Renal cortex interstitium (tissue), 11 donors: ENCODE results near the gene CAMK2G. TPM values are rescaled to one million over a fixed set of nuclear protein-coding genes. Genes with fewer than 3 reads are reported as not detected.
"Not testable (repeated sequence)": the region's sequence is repeated elsewhere in the genome, so short reads cannot be mapped to it uniquely, and the experiment has no call there.

Experiments used
- DNase-seq, 11 donors: peaks; one replicate each; pipeline ENCODE4 v3.0.0-alpha.2; 2013; ENCODE audit warnings: low read depth in 9 of 11, low spot score in 4 of 11; ENCODE audit errors: extremely low read depth in 1 of 11
- polyA plus RNA-seq, 3 donors: library from polyadenylated mRNA; unstranded; fragments of 120-200 nt; gene quantifications; one replicate each; pipeline ENCODE4 v1.2.1, GENCODE V29; 2013; ENCODE audit not compliant: insufficient read length in 3 of 3

The CAMK2G gene
- polyA plus RNA-seq, 3 donors, result 23.2 to 29.7 (median 23.6) TPM

DNA sequence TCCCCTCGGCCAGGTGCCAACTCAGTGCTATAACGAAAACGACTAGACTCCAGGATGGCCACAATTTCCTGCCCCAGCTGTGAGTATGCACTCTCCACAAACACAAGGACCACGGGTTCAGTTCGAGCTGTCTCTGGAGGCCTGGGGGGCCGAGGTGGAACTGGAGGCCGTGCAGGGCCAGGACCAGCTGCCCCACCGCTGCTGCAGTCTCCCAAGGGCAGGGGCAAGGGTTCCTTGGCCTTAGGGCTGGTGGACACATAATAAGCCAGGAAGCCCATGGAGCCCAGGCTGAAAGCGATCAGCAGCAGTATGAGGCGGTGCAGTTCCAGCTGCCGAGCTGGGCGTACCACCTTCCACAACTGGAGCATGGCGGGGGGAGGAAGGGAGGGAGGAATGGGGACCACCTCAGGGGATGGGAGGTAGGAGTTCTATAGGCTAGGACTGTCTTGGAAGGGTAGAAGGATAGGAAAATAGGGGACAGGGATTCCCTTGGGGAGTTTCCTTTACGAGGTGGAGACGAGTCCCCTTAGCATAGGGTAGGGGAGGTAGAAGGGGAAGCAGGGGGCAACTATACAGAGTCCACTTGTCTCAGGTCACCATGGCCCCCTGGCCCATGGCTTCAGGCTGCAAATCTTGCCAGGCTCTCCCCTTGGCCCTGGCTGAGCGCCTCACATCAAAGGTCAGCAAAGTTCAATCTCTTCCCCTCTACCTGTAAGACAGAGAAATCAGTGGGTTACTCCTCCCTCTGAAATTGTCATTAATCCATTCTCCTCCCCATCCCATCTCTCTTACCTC is 66.1 kb downstream of the CAMK2G start:
- DNase-seq, result no peak

DNA sequence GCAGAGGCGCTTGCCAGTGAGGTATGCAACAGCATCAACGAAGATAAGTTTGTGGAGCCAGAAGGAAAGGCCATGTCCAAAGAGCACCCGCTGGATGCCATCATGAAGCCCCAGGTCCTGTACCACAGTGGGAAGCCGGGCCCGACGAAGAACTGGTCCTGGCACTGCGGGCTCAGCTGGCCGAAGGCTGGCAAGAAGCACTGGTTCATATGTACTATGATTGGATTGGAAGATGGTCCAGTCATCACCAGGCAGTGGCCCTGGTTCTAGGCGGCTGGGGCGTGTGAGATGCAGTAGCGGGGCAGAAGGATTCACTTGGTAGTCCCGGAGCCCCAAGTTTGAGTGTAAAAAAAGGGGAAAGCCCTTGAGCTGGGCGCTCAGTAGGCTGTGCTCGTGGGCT is 66.9 kb downstream of the CAMK2G start:
- no peak for DNase-seq

DNA sequence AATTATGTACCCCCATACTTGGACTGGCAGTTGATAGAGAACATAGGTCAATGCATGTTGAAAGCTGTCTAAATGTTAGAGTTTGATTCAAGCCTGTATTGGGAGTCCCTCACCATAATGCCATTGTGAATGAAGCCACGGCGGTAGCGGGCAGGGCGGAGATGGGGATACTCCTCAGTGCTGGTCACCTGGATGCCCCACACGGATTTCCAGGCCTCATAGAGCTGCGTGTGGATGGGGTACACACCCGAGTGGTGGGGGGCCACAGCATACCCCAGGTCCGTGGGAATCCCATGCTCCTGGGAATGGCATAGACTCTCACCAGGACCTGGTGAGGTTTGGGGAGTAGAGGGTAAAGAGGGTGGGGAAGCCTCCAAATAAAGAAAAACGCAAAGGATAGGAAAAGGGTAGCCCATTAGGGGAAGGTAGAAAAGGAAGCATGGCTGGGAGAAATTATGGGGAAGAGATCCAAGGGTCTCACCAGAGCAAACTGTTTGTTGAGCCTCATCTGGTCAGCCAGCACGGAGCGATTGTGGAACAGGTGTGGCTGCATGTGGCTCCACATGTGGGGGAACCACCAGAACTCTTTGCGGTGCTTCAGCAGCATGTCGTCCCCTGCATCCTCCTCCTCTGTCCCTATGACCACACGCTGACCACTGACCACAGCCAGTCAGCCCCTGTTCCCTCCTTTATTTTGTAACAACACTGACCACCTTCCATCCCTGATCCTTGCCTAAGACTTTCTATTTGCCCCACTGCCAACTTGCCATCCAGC is 68.0 kb downstream of the CAMK2G start:
- DNase-seq, result no peak

DNA sequence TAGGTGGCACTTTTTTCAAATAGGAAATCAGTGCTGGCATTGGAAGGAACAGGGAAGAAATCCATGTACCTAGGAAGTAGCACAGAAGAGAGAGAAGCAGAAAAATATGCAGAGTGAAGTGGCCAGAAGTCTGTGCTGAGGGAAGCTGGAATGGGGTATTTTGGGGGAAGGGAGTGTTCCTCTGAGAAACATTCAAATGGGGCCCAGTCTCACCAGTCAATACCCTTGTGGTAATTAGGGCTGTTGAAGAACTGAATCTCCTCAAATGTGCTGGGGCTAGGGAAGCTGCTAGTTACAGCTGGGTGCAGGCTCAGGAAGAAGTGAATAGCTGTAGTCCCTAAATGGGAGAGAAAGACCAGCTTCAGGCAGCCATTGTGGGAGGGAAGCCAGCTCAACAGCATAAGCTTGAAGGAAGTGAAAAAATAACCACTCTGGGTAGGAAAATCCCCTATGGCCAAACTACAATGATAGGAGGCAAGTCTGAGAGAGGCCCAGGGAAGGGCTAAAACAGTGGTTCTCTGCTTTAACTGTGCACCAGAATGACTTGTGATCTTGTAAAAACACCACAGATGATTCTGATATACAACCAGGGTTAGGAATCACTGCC is 70.6 kb downstream of the CAMK2G start:
- no peak for DNase-seq

DNA sequence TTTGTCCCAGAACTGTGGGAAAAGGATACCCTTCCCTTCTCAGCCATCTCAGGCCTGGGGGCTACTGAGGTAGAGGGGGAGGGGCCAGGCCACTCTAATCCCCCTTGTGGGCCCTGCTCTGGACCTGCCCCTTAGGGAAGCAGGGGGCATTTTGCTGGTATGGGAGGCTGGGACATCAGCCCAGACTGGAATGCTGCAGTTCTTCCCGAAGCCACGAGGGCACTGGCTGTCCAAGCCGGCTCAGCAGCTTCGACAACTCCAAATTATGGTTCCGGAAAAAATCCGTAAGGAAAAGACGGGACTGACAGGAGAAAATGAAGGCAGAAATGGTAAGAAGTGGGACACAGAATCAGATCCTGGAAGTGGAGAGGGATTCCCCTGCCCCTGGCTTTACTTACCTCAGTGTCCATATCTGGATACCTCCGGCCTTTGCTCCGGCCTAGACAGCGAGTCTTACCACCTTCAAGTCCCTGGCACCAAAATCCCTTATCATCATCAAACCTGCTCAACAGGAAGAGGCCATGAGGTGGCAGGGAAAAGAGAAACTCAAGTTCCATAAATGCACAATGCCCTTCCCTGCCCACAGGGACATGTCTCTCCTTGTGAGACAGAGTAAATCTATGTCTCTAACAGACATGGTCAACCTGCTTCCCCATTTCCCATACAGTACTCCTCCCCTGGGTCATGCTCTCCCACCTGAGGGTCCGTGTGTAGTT is 71.9 kb downstream of the CAMK2G start:
- DNase-seq, result no peak

DNA sequence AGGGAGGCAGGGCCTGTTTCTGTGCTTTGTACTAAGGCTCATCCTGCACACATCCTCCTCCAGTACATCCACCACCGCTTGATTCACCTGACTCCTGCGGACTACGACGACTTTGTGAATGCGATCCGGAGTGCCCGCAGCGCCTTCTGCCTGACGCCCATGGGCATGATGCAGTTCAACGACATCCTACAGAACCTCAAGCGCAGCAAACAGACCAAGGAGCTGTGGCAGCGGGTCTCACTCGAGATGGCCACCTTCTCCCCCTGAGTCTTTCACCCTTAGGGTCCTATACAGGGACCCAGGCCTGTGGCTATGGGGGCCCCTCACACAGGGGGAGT is 73.1 kb downstream of the CAMK2G start:
- DNase-seq, result no peak

DNA sequence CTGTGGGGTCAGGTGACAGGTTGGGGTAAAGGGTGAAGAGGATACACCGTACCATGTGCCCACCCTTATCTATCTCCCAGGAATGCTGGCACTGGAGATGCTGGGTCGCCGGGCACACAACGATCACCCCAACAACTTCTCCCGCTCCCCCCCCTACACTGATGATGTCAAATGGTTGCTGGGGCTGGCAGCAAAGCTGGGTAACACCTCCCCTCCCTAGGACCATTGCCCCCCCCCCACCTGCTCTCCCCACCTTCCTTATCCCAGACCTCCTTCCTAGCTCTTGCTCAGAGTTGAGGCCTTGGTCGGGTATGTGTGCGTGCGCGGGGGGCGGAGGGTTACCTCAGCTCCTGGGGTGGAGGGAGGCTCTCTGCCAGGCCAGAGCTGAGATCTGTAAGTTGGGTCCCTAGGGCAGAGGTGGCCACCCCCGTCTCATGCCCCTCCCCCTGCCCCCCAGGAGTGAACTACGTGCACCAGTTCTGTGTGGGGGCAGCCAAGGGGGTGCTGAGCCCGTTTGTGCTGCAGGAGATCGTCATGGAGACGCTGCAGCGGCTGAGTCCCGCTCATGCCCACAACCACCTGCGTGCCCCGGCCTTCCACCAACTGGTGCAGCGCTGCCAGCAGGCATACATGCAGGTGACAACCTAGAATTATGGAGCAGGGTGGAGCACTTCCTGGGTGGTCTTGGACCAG is 73.6 kb downstream of the CAMK2G start:
- DNase-seq, result no peak

DNA sequence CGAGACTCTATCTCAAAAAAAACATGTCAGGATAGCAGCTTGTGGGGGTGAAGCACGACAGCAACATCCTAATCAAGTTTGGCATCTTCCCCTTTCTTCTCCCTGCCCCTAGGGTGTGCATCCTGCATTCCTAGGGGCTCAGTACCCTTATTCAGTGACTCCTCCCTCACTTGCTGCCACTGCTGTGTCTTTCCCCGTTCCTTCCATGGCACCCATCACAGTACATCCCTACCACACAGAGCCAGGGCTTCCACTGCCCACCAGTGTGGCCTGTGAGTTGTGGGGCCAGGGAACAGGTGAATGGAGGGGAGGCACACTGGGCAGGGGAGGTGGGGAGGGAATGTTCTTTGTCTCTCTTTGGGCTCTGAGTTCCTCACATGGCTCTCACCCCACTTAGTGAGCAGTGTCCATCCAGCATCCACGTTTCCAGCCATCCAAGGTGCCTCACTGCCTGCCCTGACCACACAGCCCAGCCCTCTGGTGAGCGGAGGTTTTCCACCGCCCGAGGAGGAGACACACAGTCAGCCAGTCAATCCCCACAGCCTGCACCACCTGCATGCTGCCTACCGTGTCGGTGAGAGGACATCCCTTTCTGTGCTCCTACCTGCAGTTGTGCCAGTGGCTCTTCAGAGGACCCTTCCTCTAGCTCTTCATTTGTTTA is 74.3 kb downstream of the CAMK2G start:
- no peak for DNase-seq

DNA sequence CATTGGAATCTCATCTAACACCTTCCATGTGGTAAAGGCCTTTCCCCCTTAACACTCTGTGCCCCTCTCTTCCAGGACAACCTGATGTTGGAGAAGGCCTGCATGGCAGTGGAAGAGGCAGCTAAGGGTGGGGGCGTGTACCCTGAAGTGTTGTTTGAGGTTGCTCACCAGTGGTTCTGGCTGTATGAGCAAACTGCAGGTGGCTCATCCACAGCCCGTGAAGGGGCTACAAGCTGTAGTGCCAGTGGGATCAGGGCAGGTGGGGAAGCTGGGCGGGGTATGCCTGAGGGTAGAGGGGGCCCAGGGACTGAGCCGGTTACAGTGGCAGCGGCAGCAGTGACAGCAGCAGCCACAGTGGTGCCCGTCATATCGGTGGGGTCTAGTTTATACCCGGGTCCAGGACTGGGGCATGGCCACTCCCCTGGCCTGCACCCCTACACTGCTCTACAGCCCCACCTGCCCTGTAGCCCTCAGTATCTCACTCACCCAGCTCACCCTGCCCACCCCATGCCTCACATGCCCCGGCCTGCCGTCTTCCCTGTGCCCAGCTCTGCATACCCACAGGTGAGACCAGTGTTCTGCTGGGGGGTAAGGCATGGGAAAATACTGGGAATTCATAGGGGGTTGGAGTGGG is 75.3 kb downstream of the CAMK2G start:
- DNase-seq, result no peak

DNA sequence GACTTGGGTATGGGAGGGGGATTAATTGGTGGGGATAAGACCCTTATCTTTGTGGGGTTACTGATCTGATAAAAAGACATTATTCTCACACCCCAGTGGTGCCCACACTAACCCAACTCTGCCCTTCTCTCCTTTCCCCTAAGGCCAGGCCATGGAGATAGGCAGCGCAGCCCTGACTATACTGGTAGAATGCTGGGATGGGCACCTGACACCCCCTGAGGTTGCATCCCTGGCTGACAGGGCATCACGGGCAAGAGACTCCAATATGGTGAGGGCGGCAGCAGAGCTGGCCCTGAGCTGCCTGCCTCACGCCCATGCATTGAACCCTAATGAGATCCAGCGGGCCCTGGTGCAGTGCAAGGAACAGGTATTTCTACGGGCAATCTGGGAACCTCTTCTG is 76.3 kb downstream of the CAMK2G start:
- no peak for DNase-seq

DNA sequence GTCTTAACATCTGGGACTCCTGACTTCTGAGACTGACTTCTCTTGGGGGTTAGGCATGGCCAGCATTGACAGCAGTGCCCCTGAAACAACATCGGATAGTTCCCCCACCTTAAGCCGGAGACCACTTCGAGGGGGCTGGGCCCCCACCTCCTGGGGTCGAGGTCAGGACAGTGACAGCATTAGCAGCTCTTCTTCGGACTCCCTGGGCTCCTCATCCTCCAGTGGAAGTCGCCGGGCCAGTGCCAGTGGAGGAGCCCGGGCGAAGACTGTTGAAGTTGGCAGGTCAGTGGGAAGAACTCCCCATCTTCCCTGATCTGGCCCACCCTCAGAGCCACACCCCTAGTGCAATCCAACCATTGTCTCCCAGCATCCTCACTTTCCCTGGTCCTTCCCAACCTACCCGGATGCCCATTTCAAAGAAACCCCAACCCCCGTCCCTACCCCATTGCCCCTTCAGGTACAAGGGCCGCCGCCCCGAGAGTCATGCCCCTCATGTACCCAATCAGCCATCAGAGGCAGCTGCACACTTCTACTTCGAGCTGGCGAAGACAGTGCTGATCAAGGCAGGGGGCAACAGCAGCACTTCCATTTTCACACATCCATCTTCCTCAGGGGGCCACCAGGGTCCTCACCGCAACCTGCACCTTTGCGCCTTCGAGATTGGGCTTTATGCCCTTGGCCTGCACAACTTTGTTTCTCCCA is 76.9 kb downstream of the CAMK2G start:
- no peak for DNase-seq

DNA sequence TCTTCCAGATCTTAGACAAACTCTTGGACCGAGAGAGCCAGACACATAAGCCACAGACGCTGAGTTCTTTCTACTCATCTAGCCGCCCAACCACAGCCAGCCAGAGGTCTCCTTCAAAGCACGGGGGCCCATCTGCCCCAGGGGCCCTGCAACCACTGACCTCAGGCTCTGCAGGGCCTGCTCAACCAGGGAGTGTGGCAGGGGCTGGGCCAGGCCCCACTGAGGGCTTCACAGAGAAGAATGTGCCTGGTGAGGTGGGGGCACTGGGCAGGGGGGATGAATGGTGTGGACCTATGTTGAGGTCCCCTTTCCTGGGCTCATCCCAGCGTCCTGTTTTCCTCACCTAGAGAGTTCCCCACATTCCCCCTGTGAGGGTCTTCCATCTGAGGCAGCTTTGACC is 77.6 kb downstream of the CAMK2G start:
- DNase-seq, result no peak

DNA sequence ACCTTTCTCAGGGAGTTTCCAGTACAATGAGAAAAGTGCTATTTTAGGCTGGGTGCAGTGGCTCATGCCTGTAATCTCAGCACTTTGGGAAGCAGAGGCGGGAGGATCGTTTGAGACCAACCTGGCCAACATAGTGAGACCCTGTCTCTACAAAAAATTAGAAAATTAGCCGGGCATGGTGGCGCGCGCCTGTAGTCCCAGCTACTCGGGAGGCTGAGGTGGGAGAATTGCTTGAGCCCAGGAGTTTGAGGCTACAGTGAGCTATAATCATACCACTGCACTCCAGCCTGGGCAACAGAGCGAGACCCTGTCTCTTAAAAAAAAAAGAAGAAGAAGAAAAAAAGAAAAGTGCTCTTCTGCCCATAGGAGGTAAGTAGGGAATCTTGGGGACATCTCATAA is 78.3 kb downstream of the CAMK2G start:
- DNase-seq, result not testable (repeated sequence)

DNA sequence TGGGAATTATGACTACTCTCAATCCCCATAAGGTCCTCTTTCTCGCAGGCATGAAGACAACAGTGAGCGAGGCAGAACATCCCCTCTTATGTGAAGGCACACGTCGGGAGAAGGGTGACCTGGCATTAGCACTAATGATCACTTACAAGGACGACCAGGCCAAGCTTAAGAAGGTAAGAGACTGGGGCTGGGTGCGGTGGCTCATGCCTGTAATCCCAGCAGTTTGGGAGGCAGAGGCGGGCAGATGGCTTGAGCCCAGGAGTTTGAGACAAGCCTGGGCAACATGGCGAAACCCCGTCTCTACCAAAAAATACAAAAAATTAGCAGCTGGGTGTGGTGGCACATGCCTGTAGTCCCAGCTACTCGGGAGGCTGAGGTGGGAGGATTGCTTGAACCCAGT is 78.9 kb downstream of the CAMK2G start:
- not testable (repeated sequence) for DNase-seq

DNA sequence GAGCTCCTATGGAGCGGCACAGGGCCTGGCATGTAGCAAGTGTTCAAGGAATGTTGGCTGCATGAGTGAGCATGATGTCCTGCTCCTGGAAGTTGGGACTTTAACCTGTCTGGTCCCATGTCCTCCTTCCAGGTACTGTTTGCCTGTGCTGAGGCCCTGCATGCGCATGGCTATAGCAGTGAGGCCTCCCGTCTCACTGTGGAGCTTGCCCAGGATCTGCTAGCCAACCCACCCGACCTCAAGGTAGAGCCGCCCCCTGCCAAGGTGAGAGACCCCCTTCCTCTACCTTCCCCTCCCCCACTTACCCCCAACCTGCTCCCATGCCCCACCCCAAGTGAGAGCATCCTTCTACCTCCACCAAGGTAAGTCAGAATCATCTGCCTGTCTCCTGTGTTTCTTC is 80.9 kb downstream of the CAMK2G start:
- no peak for DNase-seq

DNA sequence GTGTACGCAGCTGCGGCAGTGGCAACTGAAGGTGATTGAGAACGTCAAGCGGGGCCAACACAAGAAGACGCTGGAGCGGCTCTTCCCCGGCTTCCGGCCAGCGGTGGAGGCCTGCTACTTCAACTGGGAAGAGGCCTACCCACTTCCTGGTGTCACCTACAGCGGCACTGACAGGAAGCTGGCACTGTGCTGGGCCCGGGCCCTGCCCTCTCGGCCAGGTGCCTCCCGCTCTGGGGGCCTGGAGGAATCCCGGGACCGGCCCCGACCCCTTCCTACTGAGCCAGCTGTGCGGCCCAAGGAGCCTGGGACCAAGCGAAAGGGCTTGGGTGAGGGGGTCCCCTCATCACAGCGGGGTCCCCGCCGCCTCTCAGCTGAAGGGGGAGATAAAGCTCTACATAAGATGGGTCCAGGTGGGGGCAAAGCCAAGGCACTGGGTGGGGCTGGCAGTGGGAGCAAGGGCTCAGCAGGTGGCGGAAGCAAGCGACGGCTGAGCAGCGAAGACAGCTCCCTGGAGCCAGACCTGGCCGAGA is 82.4 kb downstream of the CAMK2G start:
- no peak for DNase-seq

DNA sequence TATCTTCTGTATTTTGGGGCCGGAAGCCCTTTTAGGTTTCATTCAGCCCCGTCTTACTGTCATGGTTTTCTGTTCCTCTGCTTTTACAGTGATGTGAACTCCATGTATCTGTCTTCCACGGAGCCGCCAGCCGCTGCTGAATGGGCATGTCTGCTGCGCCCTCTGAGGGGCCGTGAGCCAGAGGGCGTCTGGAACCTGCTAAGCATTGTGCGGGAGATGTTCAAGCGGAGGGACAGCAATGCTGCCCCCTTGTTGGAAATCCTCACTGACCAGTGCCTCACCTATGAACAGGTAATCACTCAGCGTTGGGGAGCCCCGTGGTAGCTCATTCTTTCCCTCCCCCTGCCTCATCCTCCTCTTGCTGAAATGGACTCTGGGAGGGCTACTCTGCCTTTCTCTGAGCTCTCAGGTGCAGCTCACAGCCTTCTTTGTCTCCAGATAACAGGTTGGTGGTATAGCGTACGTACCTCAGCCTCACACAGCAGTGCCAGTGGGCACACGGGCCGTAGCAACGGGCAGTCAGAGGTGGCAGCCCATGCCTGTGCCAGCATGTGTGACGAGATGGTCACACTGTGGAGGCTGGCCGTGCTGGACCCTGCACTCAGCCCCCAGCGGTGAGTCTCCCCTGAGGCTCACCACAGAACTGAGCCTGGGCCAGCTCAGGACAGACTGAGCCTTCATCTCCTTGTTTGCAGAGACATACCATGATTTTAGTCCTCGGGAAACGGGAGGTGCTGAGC is 83.3 kb downstream of the CAMK2G start:
- no peak for DNase-seq
